ENCODE results near the gene IDE. TPM values are rescaled to one million over a fixed set of nuclear protein-coding genes. Genes with fewer than 3 reads are reported as not detected.

Gene IDE
- total RNA-seq, 1 donor from 2014 or later, result 44.6 TPM

DNA sequence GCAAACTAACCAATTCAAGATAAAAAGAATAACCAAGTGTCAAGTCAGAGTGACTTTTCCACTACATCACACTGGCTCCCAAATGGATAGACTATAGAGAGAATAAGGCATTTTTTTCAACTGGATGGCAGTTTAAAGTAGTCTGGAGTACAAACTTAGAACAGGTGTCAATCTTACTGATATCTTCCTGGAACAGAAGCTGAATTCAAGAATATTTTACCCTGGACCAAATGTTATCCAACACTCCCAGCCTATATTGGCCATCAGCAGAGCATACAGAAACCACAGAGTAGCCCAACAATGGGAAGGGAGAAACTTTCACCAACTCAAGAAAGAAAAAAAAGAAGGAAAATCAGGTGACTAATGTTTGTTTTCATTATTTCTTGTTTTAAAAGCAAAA, 11.5 kb downstream of the IDE start:
- Mint-ChIP-seq H3K27me3 (ENCODE audit: low read depth) (no peaks in the 10 kb centered on the region), H3K4me1 (ENCODE audit: low read depth) (peaks cover 15% of the 10 kb centered on the region), H3K9me3 (ENCODE audit: low read depth) (peaks cover 6% of the 10 kb centered on the region), H3K27ac (ENCODE audit: unreplicated experiment) (no peak overlapping the region), H3K36me3 (ENCODE audit: low read depth) (peaks cover 28% of the 10 kb centered on the region), H3K4me3 (ENCODE audit: unreplicated experiment) (no peak overlapping the region)
- TF ChIP-seq, protein P1, sequence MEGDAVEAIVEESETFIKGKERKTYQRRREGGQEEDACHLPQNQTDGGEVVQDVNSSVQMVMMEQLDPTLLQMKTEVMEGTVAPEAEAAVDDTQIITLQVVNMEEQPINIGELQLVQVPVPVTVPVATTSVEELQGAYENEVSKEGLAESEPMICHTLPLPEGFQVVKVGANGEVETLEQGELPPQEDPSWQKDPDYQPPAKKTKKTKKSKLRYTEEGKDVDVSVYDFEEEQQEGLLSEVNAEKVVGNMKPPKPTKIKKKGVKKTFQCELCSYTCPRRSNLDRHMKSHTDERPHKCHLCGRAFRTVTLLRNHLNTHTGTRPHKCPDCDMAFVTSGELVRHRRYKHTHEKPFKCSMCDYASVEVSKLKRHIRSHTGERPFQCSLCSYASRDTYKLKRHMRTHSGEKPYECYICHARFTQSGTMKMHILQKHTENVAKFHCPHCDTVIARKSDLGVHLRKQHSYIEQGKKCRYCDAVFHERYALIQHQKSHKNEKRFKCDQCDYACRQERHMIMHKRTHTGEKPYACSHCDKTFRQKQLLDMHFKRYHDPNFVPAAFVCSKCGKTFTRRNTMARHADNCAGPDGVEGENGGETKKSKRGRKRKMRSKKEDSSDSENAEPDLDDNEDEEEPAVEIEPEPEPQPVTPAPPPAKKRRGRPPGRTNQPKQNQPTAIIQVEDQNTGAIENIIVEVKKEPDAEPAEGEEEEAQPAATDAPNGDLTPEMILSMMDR (IDR thresholded peaks at IDR 0.05), result no peak
- DNase-seq (ENCODE audit: low spot score), result no peak

DNA sequence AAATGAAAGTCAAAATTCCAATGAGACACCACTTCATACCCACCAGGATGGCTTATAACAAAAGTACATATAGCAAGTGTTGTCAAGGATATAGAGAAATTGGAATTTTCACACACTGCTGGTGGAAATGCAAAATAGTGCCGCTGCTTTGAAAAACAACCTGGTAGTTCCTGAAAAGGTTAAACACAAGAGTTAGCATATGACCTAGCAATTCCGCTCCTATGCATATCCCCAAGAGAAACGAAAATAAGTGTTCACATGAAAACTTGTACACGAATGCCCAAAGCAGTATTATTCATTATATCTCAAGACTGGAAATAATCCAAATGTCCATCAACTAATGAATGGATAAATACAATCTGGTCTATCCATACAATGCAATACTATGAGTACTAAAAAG, 14.8 kb downstream of the IDE start:
- no peaks in the 10 kb centered on the region for H3K27me3 Mint-ChIP-seq (ENCODE audit: low read depth)
- TF ChIP-seq, protein P1 (IDR thresholded peaks at IDR 0.05), result no peak
- peaks cover 34% of the 10 kb centered on the region for H3K36me3 Mint-ChIP-seq (ENCODE audit: low read depth)
- no peak overlapping the region for H3K4me3 Mint-ChIP-seq (ENCODE audit: unreplicated experiment)
- H3K27ac Mint-ChIP-seq (ENCODE audit: unreplicated experiment), result no peak overlapping the region
- DNase-seq (ENCODE audit: low spot score), result no peak
- H3K4me1 Mint-ChIP-seq (ENCODE audit: low read depth), result peaks cover 6% of the 10 kb centered on the region
- H3K9me3 Mint-ChIP-seq (ENCODE audit: low read depth), result peaks cover 11% of the 10 kb centered on the region

DNA sequence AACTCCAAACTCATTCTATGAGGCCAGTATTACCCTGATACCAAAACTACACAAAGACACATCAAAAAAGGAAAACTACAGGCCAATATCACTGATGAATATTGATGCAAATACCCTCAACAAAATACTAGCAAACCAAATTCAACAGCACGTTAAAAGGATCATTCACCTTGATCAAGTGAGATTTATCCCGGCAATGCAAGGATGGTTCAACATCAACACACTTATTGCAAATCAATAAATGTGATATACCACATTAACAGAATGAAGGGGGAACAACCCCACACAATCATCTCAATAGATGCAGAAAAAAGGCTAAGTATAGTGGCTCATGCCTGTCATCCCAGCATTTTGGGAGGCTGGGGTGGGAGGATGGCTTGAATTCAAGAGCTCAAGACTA, 19.9 kb downstream of the IDE start:
- H3K27ac Mint-ChIP-seq (ENCODE audit: unreplicated experiment), result no peak overlapping the region
- DNase-seq (ENCODE audit: low spot score), result no peak
- TF ChIP-seq, protein P1 (IDR thresholded peaks at IDR 0.05), result no peak
- H3K36me3 Mint-ChIP-seq (ENCODE audit: low read depth), result peaks cover 32% of the 10 kb centered on the region
- H3K27me3 Mint-ChIP-seq (ENCODE audit: low read depth), result no peaks in the 10 kb centered on the region
- H3K4me3 Mint-ChIP-seq (ENCODE audit: unreplicated experiment), result no peak overlapping the region
- peaks cover 14% of the 10 kb centered on the region for H3K9me3 Mint-ChIP-seq (ENCODE audit: low read depth)
- no peaks in the 10 kb centered on the region for H3K4me1 Mint-ChIP-seq (ENCODE audit: low read depth)

DNA sequence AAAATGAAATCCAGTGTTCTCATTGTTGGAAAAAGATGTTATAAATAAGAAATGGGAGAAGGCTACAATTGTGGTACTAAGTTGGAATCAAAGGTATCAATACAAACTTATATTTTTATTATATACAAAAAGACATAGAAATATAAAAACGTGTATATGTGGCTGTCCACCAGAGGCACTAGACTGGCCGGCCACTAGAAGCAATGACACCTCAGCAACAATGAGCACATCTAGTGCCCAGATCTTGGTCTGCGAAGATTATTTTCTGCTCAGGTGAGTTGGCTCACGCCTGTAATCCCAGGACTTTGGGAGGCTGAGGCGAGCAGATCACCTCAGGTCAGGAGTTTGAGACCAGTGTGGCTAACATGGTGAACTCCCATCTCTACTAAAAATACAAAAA, 21.6 kb downstream of the IDE start:
- H3K36me3 Mint-ChIP-seq (ENCODE audit: low read depth), result peaks cover 30% of the 10 kb centered on the region
- H3K27ac Mint-ChIP-seq (ENCODE audit: unreplicated experiment), result no peak overlapping the region
- TF ChIP-seq, protein P1 (IDR thresholded peaks at IDR 0.05), result peak; percentile 57
- no peak overlapping the region for H3K4me3 Mint-ChIP-seq (ENCODE audit: unreplicated experiment)
- no peaks in the 10 kb centered on the region for H3K4me1 Mint-ChIP-seq (ENCODE audit: low read depth)
- no peaks in the 10 kb centered on the region for H3K27me3 Mint-ChIP-seq (ENCODE audit: low read depth)
- DNase-seq (ENCODE audit: low spot score), result no peak
- H3K9me3 Mint-ChIP-seq (ENCODE audit: low read depth), result peaks cover 13% of the 10 kb centered on the region

DNA sequence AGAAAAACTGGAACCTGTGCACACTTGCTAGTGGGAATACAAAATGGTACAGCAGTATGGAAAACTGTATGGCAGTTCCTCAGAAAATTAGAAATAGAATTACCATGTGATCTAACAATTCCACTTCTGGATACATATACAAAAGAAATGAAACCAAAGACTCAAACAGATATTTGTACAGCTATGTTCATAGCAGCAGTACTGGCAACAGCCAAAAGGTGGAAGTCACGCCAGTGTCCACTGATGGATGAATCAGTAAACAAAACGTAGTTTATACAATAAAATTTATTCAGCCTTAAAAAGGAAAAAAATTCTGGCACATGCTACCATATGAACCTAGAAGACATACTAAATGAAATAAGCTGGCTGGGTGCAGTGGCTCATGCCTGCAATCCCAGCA, 23.0 kb downstream of the IDE start:
- no peak for DNase-seq (ENCODE audit: low spot score)
- Mint-ChIP-seq H3K27ac (ENCODE audit: unreplicated experiment) (no peak overlapping the region), H3K4me3 (ENCODE audit: unreplicated experiment) (no peak overlapping the region), H3K9me3 (ENCODE audit: low read depth) (peaks cover 13% of the 10 kb centered on the region), H3K36me3 (ENCODE audit: low read depth) (peaks cover 27% of the 10 kb centered on the region), H3K4me1 (ENCODE audit: low read depth) (no peaks in the 10 kb centered on the region), H3K27me3 (ENCODE audit: low read depth) (no peaks in the 10 kb centered on the region)
- TF ChIP-seq, protein P1 (IDR thresholded peaks at IDR 0.05), result peak; percentile 28
